Activated CD8-positive, alpha-beta memory T cell treated with anti-CD3 and anti-CD28 coated beads, Interleukin-2, amount 50 U/mL, for 24 hours (primary cell): ENCODE measurements around the gene ITGA3.
"Not testable (repeated sequence)": the region's sequence is repeated elsewhere in the genome, so short reads cannot be mapped to it uniquely, and the experiment has no call there.

Experiments
- DNase-seq: peaks from one replicate; pipeline ENCODE4 v3.0.0-alpha.2; 2020; ENCODE audit errors: extremely low read depth

ITGA3 gene

DNA sequence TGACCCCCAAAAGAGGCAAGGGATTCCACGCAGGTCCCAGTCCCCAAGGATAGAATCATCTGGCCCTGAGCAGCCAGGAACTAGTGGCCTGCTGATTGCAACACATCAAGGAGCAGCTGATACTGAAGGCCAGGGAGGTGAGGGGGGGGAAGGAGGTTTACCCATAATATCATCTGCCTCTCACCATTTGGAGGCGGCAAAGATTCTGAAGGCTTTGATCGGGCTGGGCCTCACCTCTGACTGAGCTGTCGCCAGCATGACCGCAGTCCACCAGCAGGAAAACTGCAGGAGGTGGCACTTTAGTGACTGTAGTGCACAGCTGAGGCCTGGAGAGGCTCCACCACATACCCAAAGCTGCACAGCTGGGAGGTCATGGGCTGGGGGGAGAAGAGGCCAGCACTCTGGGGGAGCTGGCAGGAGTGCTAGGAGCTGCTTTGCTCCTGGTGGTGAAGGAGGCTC, 20.5 kb upstream of the ITGA3 start:
- no peak for DNase-seq

DNA sequence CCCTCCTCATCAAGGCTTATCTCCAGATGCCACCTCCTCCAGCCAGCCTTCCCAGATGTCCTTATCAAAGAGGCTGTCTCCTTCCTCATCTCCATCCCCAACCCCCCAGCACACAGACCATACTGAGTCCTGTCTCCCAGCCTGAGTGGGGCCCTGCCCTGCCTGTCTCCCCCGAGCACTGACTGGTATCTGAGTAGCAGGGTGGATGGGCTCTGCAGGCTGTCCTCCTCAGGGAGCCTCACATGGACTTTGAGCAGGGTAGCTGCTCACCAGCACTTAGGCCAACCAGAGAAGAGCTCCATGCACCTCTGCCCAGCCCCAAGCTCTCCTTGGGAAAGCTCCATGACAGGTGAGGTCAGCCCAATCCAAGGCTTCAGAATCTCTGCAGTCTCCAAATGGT, 20.0 kb upstream of the ITGA3 start:
- no peak for DNase-seq

DNA sequence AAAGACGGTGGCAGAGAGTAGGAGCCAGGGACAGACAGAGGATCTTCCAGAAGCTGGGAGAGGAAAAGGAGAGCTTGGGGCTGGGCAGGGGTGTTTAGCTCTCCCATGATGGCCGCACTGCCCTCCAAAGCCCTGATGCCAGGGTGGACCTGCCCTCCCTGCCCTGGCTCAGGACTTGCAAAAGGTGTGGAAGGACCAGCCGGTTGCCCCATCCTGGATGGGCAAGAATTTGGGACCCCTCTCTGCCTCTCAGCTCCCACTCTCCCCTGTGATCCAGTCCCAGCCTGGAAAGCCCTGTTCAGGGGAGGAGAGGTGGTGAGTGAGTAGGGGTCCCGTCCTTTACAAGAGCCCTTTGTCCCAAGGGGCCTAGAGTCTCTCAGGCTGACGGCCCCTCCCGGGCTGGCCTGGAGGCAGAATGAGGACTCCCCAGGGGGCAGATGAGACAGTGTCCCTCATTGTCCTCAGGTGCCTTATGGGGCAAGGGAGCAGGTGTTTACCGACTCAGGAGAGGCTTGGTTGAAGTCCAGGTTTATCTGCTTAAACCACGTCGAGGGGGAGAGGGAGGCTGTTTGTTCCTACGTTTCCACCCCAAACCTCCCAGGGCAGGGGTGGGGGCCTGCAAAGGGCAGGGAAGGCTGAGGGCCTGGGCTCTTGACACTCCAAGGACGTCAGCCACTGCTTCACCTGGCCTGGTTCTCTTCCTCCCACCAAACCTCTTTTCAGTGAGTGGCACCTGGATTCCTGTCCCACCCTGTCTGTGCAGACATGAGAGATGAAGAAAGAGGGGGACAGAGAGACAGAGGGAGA, 19.3 kb upstream of the ITGA3 start:
- DNase-seq: no peak

DNA sequence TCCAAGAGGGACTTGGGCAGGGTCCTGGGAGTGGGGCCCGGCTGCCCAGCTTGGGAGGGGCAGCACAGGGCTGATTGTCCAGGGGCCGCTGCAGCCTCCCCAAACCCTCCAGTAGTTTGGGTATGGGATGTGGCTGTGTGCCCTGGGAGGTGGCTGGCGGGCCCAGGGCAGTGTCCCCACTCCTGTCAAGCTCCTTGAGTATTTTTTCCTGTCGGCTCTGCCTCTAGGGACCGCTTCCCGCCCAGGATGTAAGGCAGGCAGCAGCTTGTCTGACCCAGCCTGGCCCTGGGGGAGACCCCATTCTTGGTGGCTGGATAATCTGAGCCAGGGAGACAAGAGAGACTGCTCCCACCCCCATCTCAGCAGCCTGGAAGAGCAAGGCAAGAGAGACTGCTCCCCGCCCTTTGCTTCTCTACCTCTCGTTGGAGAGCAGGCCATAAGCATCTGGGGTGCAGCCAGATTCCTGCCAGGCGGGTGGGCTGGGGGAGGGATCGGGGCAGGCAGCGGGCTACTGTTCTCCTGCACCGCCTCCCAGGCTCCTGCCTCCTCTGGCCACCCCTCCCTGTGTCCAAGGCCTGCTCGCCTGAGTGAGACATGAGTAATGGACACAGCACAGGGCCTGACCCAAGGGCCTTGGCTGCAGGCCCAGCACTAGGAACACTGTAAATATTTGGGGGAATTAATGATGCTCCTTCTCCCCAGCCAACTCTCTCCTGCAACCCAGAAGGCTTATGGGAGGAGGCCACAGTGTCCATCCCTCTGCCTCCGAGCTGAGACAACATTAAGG, 18.4 kb upstream of the ITGA3 start:
- DNase-seq: no peak

DNA sequence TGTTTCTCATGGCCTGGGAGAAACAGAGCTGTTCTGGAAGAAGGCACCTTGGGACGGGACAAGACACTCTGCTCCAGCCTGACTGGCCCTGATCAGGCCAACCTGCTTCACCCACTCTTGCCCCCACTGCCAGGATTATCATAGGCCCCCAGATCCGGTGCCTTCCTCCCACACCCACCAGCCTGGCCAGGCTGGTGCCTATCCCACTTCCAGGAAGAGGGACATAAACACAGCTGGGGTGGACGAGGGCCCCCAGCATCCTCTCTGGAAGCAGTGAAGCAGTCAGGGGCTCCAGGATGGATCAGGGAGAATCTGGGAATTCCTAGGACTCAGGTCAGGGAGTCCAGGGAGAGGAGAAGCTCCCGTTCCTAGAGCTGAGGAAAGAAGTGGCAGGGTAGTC, 16.9 kb upstream of the ITGA3 start:
- no peak for DNase-seq

DNA sequence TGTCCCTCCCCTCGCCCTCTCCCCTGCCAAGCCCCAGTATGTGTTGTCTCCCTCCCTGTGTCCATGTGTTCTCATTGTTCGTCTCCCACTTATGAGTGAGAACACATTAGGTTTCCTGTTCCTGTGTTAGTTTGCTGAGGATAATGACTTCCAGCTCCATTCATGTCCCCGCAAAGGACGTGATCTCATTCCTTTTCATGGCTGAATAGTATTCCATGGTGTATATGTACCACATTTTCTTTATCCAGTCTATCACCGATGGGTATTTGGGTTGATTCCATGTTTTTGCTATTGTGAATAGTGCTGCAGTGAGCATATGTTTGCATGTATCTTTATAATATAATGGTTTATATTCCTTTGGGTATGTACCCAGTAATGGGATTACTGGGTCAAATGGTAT, 15.4 kb upstream of the ITGA3 start:
- not testable (repeated sequence) for DNase-seq

DNA sequence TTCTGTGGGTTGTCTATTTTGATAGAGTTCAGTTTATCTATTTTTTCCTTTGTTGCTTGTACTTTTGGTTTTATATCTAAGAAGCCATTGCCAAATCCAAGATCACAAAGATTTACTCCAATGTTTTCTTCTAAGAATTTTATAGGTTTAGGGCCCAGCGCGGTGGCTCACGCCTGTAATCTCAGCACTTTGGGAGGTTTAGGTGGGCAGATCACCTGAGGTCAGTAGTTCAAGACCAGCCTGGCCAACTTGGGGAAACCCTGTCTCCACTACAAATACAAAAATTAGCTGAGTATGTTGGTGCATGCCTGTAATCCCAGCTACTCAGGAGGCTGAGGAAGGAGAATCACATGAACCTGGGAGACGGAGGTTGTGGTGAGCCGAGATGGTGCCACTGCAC, 13.7 kb upstream of the ITGA3 start:
- DNase-seq: no peak

DNA sequence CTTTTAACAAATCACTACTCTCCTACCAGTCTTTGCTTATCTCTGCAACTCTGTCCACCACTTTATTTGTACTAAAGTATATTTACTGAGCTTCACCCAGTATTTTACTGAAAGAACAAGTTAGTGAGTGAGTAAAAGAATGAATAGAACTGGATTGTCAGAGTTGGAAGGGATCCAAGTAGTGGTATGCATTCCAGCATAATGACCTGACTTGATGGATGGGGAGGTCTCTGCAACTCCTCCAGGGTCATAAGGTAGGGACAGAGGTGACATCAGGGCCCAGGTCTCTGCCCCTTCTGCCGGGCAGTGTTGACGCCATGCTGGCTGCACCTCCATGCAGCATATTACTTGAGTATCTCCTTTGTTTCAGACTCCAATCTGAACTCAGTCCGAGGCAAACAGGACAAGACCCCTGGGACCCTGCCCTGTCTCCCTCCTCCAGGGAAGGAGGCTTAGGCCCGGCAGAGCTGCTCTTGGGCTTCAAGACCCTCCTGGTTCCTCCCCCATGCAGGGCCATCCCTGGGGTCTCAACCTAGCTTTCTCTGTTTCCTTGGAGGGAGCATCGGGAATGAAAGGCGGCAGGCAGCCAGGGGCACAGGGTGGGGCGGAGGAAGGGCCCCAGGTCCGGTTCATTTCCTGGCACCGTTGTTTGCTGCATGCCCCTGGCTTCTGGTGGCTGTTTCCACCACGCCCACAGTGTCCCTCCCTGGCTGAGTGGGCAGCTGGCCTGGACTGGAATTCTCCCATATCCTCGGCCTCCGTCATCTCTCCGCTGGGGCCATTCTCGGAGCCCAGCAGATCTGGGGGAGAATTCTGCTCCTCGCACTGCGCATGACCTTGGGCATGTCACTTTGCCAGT, 12.4 kb upstream of the ITGA3 start:
- no peak for DNase-seq

DNA sequence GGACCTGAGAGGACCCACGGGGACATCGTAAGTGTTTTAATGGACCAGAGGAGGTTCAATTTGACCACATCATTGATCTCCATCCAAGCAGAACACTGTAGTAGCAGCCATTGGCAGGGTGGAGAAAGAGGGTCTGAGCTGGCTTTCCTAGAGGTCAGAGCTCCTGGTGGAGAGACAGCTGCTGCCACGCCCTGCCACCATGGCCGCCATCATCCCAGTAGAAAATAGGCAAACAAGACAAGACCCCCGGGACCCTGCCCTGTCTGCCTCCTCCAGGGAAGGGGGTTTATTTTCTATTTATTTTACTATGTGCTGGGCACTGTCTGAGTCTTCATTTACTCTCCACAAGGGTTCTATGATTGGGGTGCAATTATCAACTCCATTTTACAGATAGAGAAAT, 11.4 kb upstream of the ITGA3 start:
- no peak for DNase-seq

DNA sequence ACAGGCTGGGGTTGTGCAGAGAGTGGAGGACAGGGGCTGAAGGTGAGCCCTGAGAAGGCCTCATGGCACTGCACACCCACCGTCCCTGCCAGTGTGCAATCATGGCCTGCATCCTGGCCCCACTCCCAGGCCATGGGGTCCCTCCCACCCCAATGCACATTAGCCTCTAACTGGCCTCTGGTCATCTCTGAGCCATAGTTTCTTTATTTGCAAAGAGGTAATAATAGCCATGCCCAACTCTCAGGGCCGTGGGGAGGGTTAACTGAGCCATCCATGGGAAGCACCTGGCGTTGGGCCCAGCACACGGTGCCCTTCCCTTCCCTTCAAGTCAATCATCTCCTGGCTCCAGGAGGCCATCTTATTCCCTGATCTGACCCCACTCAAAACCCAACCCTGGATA, 10.8 kb upstream of the ITGA3 start:
- no peak for DNase-seq

DNA sequence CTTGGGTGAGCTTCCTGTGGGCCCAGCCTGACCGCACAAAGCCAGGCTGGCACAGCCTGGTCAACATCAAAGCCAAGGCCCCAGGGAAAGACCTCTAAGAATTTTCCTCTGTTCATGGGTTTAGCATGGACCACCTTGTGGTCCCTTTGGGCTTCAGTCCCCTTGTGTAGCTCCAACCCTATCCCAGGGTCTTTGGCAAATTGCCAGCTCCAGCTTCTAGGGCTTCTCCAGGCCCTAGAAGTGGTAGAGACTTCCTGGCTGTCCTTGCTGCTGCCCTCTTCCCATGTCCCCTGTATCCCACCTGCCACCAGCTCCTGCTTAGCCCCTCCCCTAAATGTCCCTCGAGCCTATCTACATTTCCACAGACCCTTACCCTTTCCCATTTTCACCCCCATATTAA, 9.7 kb upstream of the ITGA3 start:
- no peak for DNase-seq

DNA sequence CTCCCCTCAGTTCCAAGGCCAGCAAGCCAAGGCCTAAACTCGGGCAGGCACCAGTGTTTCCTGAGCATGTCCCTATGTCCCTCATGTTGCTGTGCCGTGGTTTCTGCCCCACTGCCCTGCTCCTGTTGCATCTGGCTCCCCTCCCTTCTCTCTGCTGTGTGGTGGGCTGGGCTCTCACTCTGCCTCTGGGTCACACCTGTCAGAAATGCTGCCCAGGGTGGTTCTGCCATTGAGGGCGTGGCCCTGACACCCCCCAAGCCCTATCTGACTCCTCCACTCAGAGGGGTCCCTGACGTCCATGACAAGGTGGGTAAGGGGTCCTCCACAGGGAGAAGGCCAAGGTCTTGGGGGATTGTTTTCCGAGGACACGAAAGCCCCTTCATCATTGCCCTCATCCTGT, 9.2 kb upstream of the ITGA3 start:
- DNase-seq: no peak

DNA sequence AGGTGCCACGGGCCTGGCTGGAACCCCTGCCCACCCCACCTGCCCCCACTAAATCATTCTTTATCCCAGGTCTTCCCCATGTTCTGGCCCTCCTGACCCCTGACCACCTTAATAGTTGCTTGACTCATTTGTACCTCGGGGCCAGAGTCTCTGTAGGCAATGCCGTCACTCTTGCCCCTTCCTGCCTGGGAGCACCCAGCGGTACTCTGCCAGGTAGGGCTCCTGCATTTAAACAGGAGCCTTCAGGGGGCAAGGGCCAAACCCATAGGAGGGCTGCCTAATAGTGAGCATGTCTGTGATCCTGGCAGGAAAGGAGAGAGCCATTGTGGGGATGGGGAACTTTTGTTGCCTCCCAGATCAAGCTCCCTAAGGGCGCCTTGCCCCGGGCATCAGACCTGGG, 8.8 kb upstream of the ITGA3 start:
- no peak for DNase-seq

DNA sequence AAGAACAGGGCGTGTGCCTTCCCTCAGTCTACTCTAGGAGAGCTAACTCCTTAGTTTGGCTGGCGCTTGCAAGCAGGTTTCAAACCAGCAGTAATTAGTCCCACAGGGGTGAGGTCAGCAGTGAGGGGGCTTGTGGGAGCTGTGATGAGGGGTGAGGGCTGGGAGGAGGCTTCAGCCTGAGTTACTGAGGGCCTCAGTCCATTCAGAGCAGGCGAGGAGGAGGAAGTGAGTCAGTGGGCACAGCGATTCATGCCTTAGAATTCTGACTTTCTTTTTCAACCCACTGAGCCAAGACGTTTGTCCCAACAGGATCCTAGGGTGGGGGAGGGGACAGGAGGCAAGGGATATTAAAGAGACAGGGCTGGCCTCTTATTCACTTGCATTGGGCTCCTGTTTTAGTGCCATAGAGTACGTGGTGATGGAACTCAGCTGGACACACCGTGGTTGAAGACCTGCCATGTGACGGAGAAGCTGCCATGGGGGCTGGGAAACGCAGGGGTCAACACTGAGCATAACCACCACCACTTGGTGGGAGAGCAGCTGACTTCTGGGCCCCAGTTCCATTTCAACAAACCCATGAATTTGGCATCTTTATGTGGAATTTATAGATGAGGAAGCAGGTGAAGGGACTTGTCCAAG, 8.3 kb upstream of the ITGA3 start:
- DNase-seq: no peak

DNA sequence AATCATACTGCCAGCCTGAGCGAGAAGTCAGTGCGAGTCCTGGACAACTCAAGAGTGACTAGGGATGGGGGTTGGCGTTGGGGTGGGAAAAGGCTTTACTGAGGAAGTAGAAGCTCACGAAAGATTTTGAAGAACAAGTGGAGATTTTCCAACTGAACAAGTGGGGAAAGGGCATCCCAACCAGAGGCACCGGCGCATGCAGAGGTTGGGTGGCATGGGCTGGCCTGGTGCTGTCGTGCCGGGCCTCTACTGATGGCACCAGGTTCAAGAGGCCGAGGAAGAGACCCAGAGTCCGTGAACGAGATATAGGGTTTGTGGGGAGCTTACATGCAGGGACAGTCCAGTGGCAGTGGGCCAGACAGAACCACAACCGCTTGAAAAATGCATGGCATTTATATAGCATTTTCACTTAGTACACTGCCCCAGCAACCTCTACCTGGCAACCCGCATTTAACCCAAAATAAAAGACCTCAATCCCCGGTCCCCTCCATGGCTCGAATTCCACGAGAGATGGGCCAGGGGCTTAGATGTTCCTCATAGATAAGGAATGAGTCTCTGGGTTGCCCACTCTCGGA, 7.7 kb upstream of the ITGA3 start:
- DNase-seq: no peak

DNA sequence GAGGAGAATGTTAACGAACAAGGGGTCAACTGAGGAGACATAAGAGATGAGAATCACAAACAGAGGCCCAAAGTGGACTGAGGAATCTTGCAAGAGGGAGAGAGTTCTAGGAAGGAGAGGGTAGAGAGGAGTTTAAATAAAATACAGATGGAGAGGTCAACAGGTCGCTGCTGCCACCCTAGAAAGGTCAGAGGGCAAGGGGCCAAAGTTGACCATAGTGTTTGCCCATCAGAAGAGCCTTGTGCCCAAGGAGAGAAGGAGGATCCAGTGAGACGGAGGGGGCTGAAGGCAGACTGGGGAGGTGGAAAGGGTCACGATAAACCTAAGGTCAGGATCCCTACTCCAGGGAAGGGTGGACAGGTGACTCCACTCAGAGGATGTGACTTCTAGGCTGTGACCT, 6.9 kb upstream of the ITGA3 start:
- DNase-seq: no peak

DNA sequence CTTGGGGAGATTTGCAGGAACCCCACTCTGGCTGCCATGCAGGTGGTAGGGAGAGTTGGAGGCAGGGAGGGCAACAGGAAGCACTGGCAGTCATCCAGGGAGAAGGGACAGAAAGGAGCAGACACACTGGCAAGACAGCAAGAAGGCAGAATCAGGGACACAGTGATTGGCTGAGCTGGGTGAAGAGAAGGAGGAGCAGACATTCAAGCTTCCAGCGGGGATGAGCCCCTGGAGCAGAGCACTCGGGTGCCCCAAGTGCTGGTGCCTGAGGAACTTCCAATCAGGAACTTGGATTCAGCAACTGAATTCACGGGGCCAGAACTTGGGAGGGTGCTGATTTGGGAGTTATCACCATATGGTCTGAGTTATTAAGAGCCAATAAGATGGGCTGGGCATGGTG, 6.3 kb upstream of the ITGA3 start:
- no peak for DNase-seq

DNA sequence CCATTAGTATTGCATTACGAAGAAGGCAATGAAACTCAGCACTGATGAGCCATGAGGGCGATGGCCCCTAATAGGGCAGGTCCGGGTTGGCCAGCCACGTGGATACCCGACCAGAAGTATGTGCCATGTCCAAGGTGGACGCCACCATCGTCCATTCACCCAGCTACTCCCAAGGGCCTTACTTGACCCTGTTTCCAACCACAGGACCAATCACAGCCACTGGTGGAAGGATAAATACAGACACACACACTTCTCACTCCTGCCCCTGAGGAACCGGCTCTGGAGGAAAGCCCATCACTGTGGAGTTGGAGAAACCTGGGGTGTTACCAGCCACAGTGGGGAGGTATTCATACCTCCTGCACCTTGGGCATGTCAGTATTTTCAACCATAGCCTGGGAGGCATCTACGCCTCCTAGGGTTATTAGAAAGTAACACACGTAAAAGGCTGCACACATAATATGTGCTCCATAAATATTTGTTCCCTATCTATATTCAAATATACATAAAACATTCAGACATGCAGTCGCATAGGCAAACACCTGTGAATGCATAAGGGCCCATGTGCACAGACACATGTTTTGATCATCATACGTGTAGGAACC, 5.4 kb upstream of the ITGA3 start:
- no peak for DNase-seq

DNA sequence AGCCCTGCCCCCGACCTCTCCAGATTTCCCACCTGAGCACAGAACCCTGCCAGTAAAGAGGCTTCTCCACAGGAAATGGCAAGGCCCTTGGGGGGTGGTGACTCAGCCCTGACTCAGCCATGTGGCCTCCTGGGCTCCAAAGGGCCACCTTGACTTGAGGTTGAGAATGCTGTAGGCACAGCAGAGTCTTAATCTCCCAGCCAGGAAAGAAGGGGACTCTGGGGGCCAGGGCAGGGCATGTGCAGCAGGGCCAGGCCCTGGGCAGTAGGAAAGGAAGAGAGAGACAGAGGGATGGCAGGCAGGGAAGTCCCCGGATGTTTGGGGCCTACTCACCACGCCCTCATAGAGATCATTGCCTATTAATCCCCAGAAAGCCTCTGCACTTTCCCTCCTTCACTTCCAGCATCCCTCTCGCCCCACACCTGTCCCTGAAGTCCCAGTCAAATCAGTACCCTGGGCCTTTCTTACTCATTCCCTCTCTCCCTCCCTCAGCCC, 4.8 kb upstream of the ITGA3 start:
- peak; percentile 51 for DNase-seq

DNA sequence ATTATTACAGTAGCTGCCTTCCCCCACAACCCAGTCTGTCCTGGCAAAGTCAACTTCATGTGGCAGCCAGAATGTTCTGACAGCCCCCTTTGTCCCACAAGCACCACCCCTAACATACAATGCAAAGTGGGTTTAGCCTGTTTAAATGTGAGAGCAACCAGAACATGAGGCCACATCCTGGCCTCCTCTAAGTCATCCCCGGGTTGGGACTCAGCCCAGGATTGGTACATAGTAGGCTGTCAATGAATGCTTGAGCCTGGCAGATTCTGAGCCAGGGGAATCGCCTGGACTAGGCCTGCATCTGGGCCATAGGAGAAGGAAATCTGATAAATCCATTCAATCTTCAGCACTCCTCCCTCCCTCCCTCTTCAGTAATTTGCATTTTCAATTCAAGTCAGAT, 4.3 kb upstream of the ITGA3 start:
- DNase-seq: no peak

DNA sequence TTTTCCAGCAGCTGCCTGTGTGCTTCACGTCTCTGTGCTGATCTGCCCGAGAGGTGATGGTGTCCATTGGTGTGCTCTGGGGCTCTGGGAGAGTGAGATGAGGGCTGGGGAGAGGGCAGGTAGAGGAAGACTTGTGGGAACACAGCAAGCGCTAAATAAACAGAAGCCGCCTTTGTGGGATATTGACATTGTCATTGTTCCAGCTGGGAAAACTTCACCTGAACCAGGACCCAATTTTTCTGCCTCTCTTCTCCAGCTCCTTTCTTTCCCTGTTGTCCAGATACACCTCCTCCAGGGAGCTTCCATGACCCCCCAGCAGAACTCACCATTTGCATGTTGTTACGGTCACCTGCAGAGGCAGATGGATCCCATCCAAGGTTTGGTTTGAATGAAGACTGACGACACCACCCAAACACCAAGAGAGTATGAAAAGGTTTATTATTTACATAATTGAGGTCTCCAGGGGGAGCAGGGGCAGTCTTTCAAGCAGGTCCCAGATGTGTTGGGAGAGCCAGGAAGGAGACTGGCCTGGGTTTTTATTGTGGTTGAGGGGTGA, 3.6 kb upstream of the ITGA3 start:
- DNase-seq: no peak
